MV-4-11 (cell line): ENCODE results near the gene SURF4.

ENCODE experiments used
- DNase-seq: peaks from one replicate; lab custom pipeline; 2025; lab: John Stamatoyannopoulos, UW

SURF4 gene

GRCh38 chr9:133352635-133353340 lies 23.1 kb downstream of the SURF4 start:
- peak; percentile 17 for DNase-seq

GRCh38 chr9:133351908-133352634 lies 23.8 kb downstream of the SURF4 start:
- DNase-seq: peak; percentile 84

GRCh38 chr9:133351526-133351907 lies 24.3 kb downstream of the SURF4 start:
- DNase-seq: no peak

- DNase-seq: no peak
Observed at GRCh38 chr9:133349965-133350616, 25.8 kb downstream of the SURF4 start.

GRCh38 chr9:133348718-133349573 lies 26.9 kb downstream of the SURF4 start:
- DNase-seq: no peak

- peak; percentile 93 for DNase-seq
Observed at GRCh38 chr9:133347985-133348717, 27.7 kb downstream of the SURF4 start, which contains the start of the genes MED22 and RPL7A. MED22 (minus strand) TSS chr9:133348131; CDS start chr9:133346662, 1,469 bp downstream. RPL7A (plus strand) TSS chr9:133348218; CDS start chr9:133348244, 26 bp downstream.

- peak; percentile 29 for DNase-seq
Observed at GRCh38 chr9:133347515-133347984, 28.3 kb downstream of the SURF4 start.

- DNase-seq: no peak
Observed at GRCh38 chr9:133346021-133346785, 29.7 kb downstream of the SURF4 start.

GRCh38 chr9:133345596-133345995 lies 30.3 kb downstream of the SURF4 start:
- no peak for DNase-seq

GRCh38 chr9:133344979-133345378 lies 30.9 kb downstream of the SURF4 start:
- DNase-seq: no peak

GRCh38 chr9:133344071-133344470 lies 31.8 kb downstream of the SURF4 start:
- no peak for DNase-seq

GRCh38 chr9:133342570-133342969 lies 33.3 kb downstream of the SURF4 start:
- no peak for DNase-seq

GRCh38 chr9:133342069-133342406 lies 33.8 kb downstream of the SURF4 start:
- no peak for DNase-seq

- DNase-seq: peak; percentile 85
Observed at GRCh38 chr9:133341369-133342068, 34.3 kb downstream of the SURF4 start.

GRCh38 chr9:133340916-133341315 lies 34.9 kb downstream of the SURF4 start:
- DNase-seq: no peak

GRCh38 chr9:133340256-133340655 lies 35.6 kb downstream of the SURF4 start:
- peak; percentile 12 for DNase-seq

GRCh38 chr9:133339641-133340040 lies 36.2 kb downstream of the SURF4 start:
- no peak for DNase-seq

GRCh38 chr9:133335924-133336811 lies 39.7 kb downstream of the SURF4 start, which contains the start of gene SURF6:
SURF6 (minus strand) TSS chr9:133336188; CDS start chr9:133336132, 56 bp downstream.
- peak; percentile 82 for DNase-seq

GRCh38 chr9:133334888-133335287 lies 41.0 kb downstream of the SURF4 start:
- peak; percentile 9 for DNase-seq
